Vagina (tissue), 2 donors: ENCODE measurements around the gene MEIS1.

Experiments used
- POLR2A ChIP-seq, 2 donors: fragments of 450-650 bp; IDR thresholded peaks; one replicate each; pipeline ENCODE4 v1.6.1; 2017; ENCODE audit warnings: antibody characterized with exemption in 2 of 2, mild to moderate bottlenecking in 2 of 2, moderate library complexity in 2 of 2
- TF ChIP-seq, protein P1 (sequence below), 3 experiments: fragments of 450-650 bp in 2 of 3; fragments of 200-600 bp in 1 of 3; sonication (generic) in 1 of 3; IDR thresholded peaks; one replicate each; pipeline ENCODE4 v1.5.1; 2017 to 2019; ENCODE audit warnings: antibody characterized with exemption in 3 of 3, mild to moderate bottlenecking in 2 of 3, moderate library complexity in 2 of 3

DNA sequence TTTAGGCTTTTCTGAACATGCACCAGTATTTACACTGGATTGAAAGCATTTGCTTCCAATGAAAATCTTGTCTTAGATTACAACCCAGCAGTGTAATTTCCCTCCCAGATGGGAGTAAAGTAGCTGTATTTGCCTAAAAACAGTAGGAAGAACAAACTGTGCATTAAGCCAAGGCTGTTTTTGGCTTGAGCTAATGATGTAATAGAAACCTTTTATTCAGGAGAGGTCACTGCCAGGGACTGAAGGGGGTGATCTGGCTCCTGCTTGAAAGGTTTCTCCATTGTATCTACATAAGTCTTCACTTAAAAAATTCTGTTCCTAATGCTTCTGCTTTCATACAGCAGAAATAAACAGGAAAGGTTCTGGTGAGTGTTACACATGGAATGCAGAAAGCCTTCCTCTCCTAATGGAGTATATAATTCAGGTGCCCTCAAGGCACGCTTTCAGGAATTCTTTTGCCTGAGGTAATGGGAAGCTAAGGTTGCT is 74.4 kb downstream of the MEIS1 start:
- TF ChIP-seq, protein P1, sequence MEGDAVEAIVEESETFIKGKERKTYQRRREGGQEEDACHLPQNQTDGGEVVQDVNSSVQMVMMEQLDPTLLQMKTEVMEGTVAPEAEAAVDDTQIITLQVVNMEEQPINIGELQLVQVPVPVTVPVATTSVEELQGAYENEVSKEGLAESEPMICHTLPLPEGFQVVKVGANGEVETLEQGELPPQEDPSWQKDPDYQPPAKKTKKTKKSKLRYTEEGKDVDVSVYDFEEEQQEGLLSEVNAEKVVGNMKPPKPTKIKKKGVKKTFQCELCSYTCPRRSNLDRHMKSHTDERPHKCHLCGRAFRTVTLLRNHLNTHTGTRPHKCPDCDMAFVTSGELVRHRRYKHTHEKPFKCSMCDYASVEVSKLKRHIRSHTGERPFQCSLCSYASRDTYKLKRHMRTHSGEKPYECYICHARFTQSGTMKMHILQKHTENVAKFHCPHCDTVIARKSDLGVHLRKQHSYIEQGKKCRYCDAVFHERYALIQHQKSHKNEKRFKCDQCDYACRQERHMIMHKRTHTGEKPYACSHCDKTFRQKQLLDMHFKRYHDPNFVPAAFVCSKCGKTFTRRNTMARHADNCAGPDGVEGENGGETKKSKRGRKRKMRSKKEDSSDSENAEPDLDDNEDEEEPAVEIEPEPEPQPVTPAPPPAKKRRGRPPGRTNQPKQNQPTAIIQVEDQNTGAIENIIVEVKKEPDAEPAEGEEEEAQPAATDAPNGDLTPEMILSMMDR (IDR thresholded peaks at IDR 0.05) = no peak
- no peak for TF ChIP-seq POLR2A (IDR thresholded peaks at IDR 0.05)
